Activated naive CD8-positive, alpha-beta T cell (primary cell): ENCODE results near the gene CMTR1.
"Not testable (repeated sequence)": the region's sequence is repeated elsewhere in the genome, so short reads cannot be mapped to it uniquely, and the experiment has no call there.

Experiments
- H3K27ac Mint-ChIP-seq: one replicate; pipeline ENCODE4 v1.8.0; 2021; ENCODE audit warnings: mixed read lengths
- H3K27me3 Mint-ChIP-seq: one replicate; pipeline ENCODE4 v1.8.0; 2021; ENCODE audit warnings: mixed read lengths
- H3K36me3 Mint-ChIP-seq: one replicate; pipeline ENCODE4 v1.8.0; 2021; ENCODE audit warnings: mixed read lengths
- H3K4me1 Mint-ChIP-seq: one replicate; pipeline ENCODE4 v1.8.0; 2021; ENCODE audit warnings: low read depth, mixed read lengths
- H3K4me3 Mint-ChIP-seq: one replicate; pipeline ENCODE4 v1.8.0; 2021; ENCODE audit warnings: mild to moderate bottlenecking, mixed read lengths
- H3K9me3 Mint-ChIP-seq: one replicate; pipeline ENCODE4 v1.8.0; 2021; ENCODE audit warnings: low read depth, mixed read lengths

CMTR1 gene

DNA sequence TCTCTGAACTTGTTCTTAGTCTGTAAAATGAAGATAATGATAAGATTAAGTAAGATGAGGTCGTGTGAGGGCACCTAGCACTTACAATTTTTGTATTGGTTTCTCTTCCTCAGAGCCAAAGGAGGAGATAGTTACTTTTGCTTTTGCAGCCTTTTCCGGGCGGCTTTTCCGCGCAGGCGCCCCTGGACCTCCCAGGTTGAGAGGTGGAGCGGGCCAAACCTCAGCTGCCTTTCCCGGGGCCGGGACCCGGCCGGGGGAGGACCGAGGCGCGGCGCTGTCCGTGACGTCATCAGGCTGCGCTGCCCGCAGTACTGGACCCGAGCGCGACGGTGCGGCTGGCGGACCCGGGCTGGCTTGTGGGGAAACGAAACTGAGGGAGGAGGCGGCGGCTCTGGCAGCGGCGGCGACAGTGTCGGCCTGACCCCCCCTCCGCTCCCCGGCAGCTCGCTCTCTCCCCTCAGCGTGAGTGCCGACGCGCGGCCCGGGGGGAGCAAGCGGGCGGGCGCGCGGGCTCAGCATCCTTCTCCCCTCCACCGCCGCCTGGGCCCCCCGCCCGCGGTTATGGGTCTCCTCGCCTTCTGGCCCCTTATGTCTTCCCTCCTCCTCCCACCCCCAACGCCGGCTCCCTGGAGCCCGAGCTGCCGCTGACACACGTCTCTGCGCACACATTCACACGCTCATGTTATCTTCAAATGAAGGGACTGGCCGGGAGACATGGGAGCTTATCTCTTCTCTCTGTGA lies at the start of gene CMTR1:
Gene CMTR1 (plus strand): TSS at position 306 of the 741 bp plus-strand sequence. CDS start 2,409 bp downstream, outside the sequence.
- Mint-ChIP-seq H3K27me3 (peaks cover under 1% of the 10 kb centered on the region), H3K27ac (peak within 1 kb of the TSS; percentile 98), H3K4me1 (peaks cover 40% of the 10 kb centered on the region), H3K36me3 (peaks cover 4% of the 10 kb centered on the region), H3K4me3 (peak within 1 kb of the TSS; percentile 96), H3K9me3 (no peaks in the 10 kb centered on the region)

GRCh38 chr6:37388578-37388977 lies 44.4 kb upstream of the CMTR1 start:
- Mint-ChIP-seq H3K27ac (no peak overlapping the region), H3K4me1 (no peaks in the 10 kb centered on the region), H3K27me3 (no peaks in the 10 kb centered on the region), H3K4me3 (no peak overlapping the region), H3K36me3 (peaks cover 12% of the 10 kb centered on the region), H3K9me3 (no peaks in the 10 kb centered on the region)

GRCh38 chr6:37389857-37390256 lies 43.2 kb upstream of the CMTR1 start:
- peaks cover 12% of the 10 kb centered on the region for H3K36me3 Mint-ChIP-seq
- no peak overlapping the region for H3K27ac Mint-ChIP-seq
- no peaks in the 10 kb centered on the region for H3K4me1 Mint-ChIP-seq
- H3K27me3 Mint-ChIP-seq: no peaks in the 10 kb centered on the region
- no peaks in the 10 kb centered on the region for H3K9me3 Mint-ChIP-seq
- no peak overlapping the region for H3K4me3 Mint-ChIP-seq

DNA sequence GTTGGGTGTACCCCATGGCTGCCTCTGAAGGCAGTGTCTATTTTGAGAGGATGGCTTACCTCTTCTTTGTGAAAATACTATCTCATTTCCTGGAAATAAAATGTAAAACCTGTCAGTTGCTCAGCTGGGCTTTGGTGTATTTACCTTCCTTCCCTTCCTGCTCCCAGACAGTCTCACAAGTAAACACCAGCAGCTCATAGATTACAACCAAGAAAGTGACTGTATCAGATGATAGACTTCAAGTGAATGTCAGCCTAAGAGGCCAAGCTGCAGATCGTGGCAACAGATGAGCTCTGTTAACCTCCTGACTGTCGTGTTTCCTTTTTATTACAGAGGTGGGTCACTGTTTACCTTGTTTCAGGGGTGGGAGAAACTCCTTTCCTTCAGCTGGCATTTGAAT lies 41.9 kb upstream of the CMTR1 start:
- no peaks in the 10 kb centered on the region for H3K9me3 Mint-ChIP-seq

GRCh38 chr6:37392821-37393220 lies 40.2 kb upstream of the CMTR1 start:
- Mint-ChIP-seq H3K27ac (no peak overlapping the region), H3K4me1 (no peaks in the 10 kb centered on the region), H3K4me3 (no peak overlapping the region), H3K9me3 (no peaks in the 10 kb centered on the region), H3K36me3 (peaks cover 7% of the 10 kb centered on the region), H3K27me3 (no peaks in the 10 kb centered on the region)

More for the DNA sequence above, 41.9 kb upstream of the CMTR1 start:
- H3K27me3 Mint-ChIP-seq: no peaks in the 10 kb centered on the region
- no peak overlapping the region for H3K4me3 Mint-ChIP-seq
- H3K36me3 Mint-ChIP-seq: peaks cover 12% of the 10 kb centered on the region
- no peaks in the 10 kb centered on the region for H3K4me1 Mint-ChIP-seq
- no peak overlapping the region for H3K27ac Mint-ChIP-seq

DNA sequence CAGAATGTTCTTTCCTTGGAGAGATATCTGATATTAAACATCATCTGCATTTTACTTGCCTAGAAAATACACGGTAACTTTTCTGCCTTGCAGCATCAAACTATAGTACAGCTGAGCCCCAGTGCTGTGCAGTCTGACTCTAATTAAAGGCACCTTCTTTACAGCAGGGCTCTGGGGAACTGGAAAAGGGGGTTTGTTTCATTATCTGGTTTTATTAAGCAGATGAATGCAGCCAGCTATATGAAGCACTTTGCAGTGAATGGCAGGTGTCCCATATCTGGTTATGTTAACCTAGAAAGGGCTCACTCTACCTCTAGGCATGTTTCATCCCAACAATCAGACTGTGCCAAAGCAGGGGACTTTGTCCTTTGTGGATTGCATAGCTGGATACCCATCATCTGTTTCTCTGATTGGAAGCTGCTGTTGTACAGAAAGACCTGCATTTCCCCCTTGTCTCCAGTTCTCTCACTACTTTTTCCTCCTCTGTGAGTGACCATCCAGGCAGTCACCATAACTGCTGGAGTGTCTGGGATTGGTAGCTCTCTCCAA lies 39.6 kb upstream of the CMTR1 start:
- Mint-ChIP-seq H3K4me1 (no peaks in the 10 kb centered on the region), H3K9me3 (no peaks in the 10 kb centered on the region), H3K36me3 (peaks cover 7% of the 10 kb centered on the region), H3K27me3 (no peaks in the 10 kb centered on the region), H3K4me3 (no peak overlapping the region), H3K27ac (no peak overlapping the region)

GRCh38 chr6:37396571-37397180 lies 36.3 kb upstream of the CMTR1 start:
- no peaks in the 10 kb centered on the region for H3K27me3 Mint-ChIP-seq
- H3K4me1 Mint-ChIP-seq: no peaks in the 10 kb centered on the region
- no peaks in the 10 kb centered on the region for H3K9me3 Mint-ChIP-seq
- peaks cover 2% of the 10 kb centered on the region for H3K36me3 Mint-ChIP-seq
- no peak overlapping the region for H3K27ac Mint-ChIP-seq
- no peak overlapping the region for H3K4me3 Mint-ChIP-seq

DNA sequence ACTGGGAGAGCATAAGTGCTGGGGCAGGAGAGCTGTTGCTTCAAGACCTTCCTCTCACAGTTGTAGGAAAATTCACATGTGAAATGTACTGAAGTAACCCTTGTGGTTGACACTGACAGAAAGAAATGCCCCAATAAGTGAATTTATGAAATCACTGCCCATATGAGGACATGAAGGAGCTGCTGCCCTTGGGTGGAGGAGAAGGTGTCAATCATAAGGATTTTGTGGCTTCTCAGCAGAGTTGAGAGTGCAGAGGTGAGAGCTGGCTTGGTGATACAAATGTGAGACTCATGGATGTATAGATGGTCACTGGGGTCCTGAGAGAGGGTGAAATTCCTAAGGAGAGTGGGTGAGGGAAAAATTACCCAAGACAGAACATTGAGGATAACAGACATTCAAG lies 33.9 kb upstream of the CMTR1 start:
- Mint-ChIP-seq H3K27ac (no peak overlapping the region), H3K36me3 (no peaks in the 10 kb centered on the region), H3K4me3 (no peak overlapping the region)

DNA sequence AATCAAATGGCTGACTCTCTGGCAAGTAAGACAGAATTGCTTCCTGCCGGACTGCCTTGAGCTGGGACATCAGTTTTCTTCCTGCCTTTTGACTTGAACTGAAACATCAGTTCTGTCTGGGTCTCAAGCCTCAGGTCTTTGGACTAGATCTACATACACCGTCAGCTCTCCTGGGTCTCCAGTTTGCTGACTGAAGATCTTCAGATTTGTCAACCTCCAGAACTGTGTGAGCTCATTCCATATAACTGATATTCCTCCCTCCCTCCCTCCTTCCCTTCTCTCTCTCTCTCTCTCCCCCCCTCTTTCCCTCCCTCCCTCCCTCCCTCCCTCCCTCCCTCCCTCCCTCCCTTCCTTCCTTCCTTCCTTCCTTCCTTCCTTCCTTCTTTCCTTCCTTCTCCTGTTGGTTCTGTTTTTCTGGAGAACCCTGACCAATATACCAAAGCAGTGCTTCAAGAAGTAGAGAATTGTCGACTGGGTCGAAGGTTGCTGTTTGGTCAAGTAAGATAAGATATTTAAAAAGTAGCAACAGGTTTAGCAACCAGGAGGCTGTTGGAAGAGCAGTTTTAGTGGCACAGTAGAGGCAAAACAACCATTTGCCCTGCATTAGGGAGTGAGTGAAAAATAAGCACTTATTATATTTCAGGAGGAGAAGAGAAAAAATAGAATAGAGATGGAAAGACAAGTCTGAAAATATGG lies 33.1 kb upstream of the CMTR1 start:
- H3K9me3 Mint-ChIP-seq: no peaks in the 10 kb centered on the region
- no peaks in the 10 kb centered on the region for H3K4me1 Mint-ChIP-seq
- H3K27me3 Mint-ChIP-seq: no peaks in the 10 kb centered on the region
- no peak overlapping the region for H3K4me3 Mint-ChIP-seq
- H3K27ac Mint-ChIP-seq: no peak overlapping the region
- no peaks in the 10 kb centered on the region for H3K36me3 Mint-ChIP-seq

More for the DNA sequence above, 33.9 kb upstream of the CMTR1 start:
- H3K9me3 Mint-ChIP-seq: no peaks in the 10 kb centered on the region
- H3K4me1 Mint-ChIP-seq: no peaks in the 10 kb centered on the region
- H3K27me3 Mint-ChIP-seq: no peaks in the 10 kb centered on the region

DNA sequence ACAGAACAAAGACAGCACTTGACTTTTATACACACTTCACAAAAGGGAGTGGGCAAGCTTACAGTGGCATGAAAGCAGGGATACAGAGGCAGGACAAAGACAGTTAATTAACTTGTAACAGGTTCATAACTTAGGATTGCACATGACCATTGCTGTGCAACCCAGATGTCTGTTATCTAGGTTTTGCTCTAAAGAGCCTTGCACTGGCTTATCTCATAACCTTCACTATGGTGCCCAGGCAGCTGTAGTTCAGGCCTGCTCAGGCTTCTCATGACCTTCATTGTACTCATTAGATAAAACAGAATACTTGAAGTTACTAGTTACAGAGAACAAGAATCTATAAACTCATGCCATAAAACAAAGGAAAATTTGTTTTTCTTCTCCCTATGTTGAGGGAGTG lies 31.4 kb upstream of the CMTR1 start:
- not testable (repeated sequence) for H3K9me3 Mint-ChIP-seq, H3K36me3 Mint-ChIP-seq, H3K4me1 Mint-ChIP-seq, H3K4me3 Mint-ChIP-seq, H3K27me3 Mint-ChIP-seq, H3K27ac Mint-ChIP-seq

GRCh38 chr6:37406726-37407341 lies 26.2 kb upstream of the CMTR1 start:
- no peak overlapping the region for H3K4me3 Mint-ChIP-seq
- H3K4me1 Mint-ChIP-seq: no peaks in the 10 kb centered on the region
- H3K36me3 Mint-ChIP-seq: no peaks in the 10 kb centered on the region
- no peaks in the 10 kb centered on the region for H3K9me3 Mint-ChIP-seq
- H3K27ac Mint-ChIP-seq: no peak overlapping the region
- H3K27me3 Mint-ChIP-seq: no peaks in the 10 kb centered on the region

DNA sequence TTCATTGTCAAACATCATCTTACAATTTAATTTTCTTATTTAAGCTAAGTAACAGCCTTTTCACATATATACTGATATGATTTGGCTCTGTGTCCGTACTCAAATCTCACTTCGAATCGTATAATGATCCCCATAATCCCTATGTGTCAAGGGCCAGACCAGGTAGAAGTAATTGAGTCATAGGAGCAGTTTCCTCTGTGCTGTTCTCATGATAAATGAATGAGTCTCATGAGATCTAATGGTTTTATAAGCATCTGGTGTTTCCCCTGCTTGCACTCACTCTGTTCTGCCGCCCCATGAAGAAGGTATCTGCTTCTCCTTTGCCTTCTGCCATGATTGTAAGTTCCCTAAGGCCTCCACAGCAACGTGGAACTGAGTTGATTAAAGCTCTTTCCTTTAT lies 25.1 kb upstream of the CMTR1 start:
- H3K4me1 Mint-ChIP-seq: no peaks in the 10 kb centered on the region
- H3K27ac Mint-ChIP-seq: no peak overlapping the region
- no peaks in the 10 kb centered on the region for H3K9me3 Mint-ChIP-seq

DNA sequence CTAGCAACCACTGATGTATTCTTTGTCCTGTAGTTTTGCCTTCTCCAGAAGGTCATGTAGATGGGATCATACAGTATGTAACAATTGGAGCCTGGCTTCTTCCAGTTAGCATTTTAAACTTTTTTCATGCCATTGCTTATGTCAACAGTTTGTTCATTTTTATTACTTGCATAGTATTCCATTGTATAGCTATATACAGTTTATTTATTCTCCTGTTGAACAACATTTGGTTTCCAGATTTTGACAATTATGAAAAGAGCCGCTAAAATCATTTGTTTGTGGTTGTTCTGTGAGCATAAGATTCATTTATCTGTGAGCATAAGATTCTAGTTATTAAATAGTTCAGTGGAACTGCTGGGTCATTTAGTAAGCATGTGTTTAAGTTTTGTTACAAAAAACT lies 23.5 kb upstream of the CMTR1 start:
- Mint-ChIP-seq H3K9me3 (no peaks in the 10 kb centered on the region), H3K27me3 (no peaks in the 10 kb centered on the region), H3K27ac (no peak overlapping the region), H3K4me1 (no peaks in the 10 kb centered on the region), H3K4me3 (no peak overlapping the region), H3K36me3 (no peaks in the 10 kb centered on the region)

More for the DNA sequence above, 25.1 kb upstream of the CMTR1 start:
- Mint-ChIP-seq H3K4me3 (no peak overlapping the region), H3K36me3 (no peaks in the 10 kb centered on the region), H3K27me3 (no peaks in the 10 kb centered on the region)

DNA sequence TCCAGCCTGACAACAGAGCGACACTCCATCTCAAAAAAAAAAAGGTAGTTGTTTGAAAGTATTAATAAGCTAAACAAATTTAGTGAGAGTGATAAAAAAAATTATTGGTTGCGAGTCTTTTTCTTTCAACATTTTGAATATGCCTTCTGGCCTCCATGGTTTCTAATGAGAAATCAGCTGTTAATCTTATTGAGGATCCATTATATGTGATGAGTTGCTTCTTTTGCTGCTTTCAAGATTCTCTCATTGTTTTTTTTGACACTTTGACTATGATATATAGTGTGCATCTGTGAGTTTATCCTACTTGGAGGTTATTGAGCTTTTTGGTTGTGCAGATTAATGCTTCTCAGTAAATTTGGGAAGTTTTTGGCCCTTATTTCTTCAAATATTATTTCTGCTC lies 15.6 kb upstream of the CMTR1 start:
- H3K27me3 Mint-ChIP-seq: no peaks in the 10 kb centered on the region
- no peaks in the 10 kb centered on the region for H3K4me1 Mint-ChIP-seq
- H3K9me3 Mint-ChIP-seq: no peaks in the 10 kb centered on the region
- no peaks in the 10 kb centered on the region for H3K36me3 Mint-ChIP-seq
- H3K27ac Mint-ChIP-seq: no peak overlapping the region
- no peak overlapping the region for H3K4me3 Mint-ChIP-seq

- no peaks in the 10 kb centered on the region for H3K9me3 Mint-ChIP-seq
- no peak overlapping the region for H3K27ac Mint-ChIP-seq
- H3K4me3 Mint-ChIP-seq: no peak overlapping the region
- H3K4me1 Mint-ChIP-seq: no peaks in the 10 kb centered on the region
- no peaks in the 10 kb centered on the region for H3K36me3 Mint-ChIP-seq
- H3K27me3 Mint-ChIP-seq: no peaks in the 10 kb centered on the region
Observed at GRCh38 chr6:37418722-37419121, 14.3 kb upstream of the CMTR1 start.
